Upper lobe of left lung (tissue), 6 donors: ENCODE data around the gene CFAP161. TPM values are rescaled to one million over a fixed set of nuclear protein-coding genes. Genes with fewer than 3 reads are reported as not detected.
"Not testable (repeated sequence)": the region's sequence is repeated elsewhere in the genome, so short reads cannot be mapped to it uniquely, and the experiment has no call there.

Experiments
- ATAC-seq, 2 donors: fragments of 200-7000 bp; cut with Tn5 transposase; one replicate each; pipeline ENCODE4 v1.9.1; 2022; ENCODE audit warnings: mild to moderate bottlenecking in 2 of 2, moderate library complexity in 2 of 2; ENCODE audit not compliant: low FRiP score in 2 of 2
- DNase-seq, 2 donors: peaks; one replicate each; pipeline ENCODE4 v3.0.0-alpha.2; 2019 to 2020
- H3K27ac ChIP-seq, 4 donors: fragments of 200-600 bp; sonication (generic); one replicate each; pipeline ENCODE4 v1.5.1; 2016 to 2019
- H3K27me3 ChIP-seq, 4 donors: fragments of 200-600 bp; sonication (generic); one replicate each; pipeline ENCODE4 v1.5.1; 2017 to 2019
- H3K36me3 ChIP-seq, 4 donors: fragments of 200-600 bp; sonication (generic); one replicate each; pipeline ENCODE4 v1.5.1; 2016 to 2019
- H3K4me1 ChIP-seq, 4 donors: fragments of 200-600 bp; sonication (generic); one replicate each; pipeline ENCODE4 v1.5.1; 2018 to 2019
- H3K4me3 ChIP-seq, 4 donors: fragments of 200-600 bp; sonication (generic); one replicate each; pipeline ENCODE4 v1.5.1; 2017 to 2019; ENCODE audit warnings: mild to moderate bottlenecking in 2 of 4, moderate library complexity in 1 of 4
- H3K9me3 ChIP-seq, 4 donors: fragments of 200-600 bp; sonication (generic); one replicate each; pipeline ENCODE4 v1.5.1; 2018 to 2019
- CTCF ChIP-seq, 6 experiments: fragments of 450-650 bp in 4 of 6; fragments of 200-600 bp in 2 of 6; sonication (generic) in 2 of 6; IDR thresholded peaks; one replicate each; pipeline ENCODE4 v1.5.1; 2016 to 2019; ENCODE audit warnings: antibody characterized with exemption in 6 of 6
- EP300 ChIP-seq, 4 donors: sonication (generic); formaldehyde crosslinking; IDR thresholded peaks; one replicate each; pipeline ENCODE4 v1.5.1; 2017; ENCODE audit warnings: antibody characterized with exemption in 4 of 4, control low read depth in 2 of 4
- POLR2A ChIP-seq, 4 donors: fragments of 450-650 bp; IDR thresholded peaks; one replicate each; pipeline ENCODE4 v1.5.1; 2016 to 2017; ENCODE audit warnings: antibody characterized with exemption in 4 of 4, mild to moderate bottlenecking in 2 of 4
- POLR2AphosphoS5 ChIP-seq, 2 donors: sonication (generic); formaldehyde crosslinking; IDR thresholded peaks; one replicate each; pipeline ENCODE4 v1.5.1; 2017; ENCODE audit warnings: antibody characterized with exemption in 2 of 2
- WGBS, 2 donors: methylation state at CpG; one replicate each; pipeline ENCODE4 v1.1.5; 2017 to 2018; 5-methylcytosine and 5-hydroxymethylcytosine counted together
- total RNA-seq, 6 donors: library from RNA; depleted of rRNA in 4 of 6; stranded (reverse); fragments of >200 nt in 4 of 6; gene quantifications; one replicate each; pipeline versions ENCODE4 v1.1.0 to v1.2.1, GENCODE V29; 2016 to 2021
- donor health status: DM: no; HTN: no; CAD: no; lungs with moderate emphysema.
- donor health status: DM: no; HTN: yes; CAD: no; lungs with severe emphysema.

CFAP161 gene
- total RNA-seq, 6 donors from 2014 or later, result 1.2 to 9.0 (median 2.6) TPM

DNA sequence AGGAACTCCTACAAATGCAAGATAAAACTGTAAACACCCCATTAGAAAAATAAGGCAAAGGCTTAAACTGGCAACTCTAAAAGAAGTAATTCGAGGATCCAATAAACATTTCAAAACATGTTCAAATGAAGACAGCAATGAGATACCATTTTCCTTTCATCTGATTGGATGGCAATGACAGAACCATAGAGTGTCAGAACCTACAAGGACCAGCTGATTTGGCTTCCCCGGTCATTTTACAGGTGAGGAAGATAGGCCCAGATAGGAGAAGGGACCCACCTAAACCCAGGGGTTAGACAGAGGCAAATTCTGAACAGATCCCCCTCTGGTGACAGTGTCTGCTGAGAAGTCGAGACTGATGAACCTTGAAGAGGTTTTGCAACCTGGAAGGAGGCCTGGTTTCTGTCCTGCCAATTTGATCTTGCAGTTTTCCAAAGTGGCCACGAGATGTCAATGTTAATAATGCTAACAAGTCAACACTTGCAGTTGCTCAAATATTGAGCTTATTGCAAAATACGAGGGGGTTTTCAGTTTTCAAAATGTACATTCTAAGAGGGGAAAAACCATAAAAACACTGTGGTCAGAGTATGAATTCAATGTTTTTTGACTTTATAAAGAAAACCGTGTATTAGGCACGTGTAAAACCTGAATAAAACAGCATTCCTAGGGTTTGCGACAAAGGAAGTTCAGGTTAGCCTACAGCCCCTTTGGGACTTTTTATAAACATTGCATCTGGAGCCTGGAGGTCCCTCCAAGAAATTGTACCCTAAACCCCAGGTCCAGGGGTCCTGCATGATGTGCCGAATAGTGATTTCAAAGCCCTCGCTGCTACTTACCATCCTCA is 21.5 kb downstream of the CFAP161 start:
- peak in 1 of 2 donors; percentile 42 for DNase-seq
- WGBS, 2 donors, result 51 to 56% methylated on average over 10 of the region's 10 CpGs
- H3K36me3 ChIP-seq, result no peaks in the 10 kb centered on the region
- no peaks in the 10 kb centered on the region for H3K9me3 ChIP-seq
- peaks cover 11 to 25% (median 19%) of the 10 kb centered on the region in 4 donors for H3K4me1 ChIP-seq
- no peaks in the 10 kb centered on the region for H3K27me3 ChIP-seq
- peak in 1 of 2 donors; percentile 72 for ATAC-seq
- H3K27ac ChIP-seq, result peak overlapping the region in 2 of 4 donors; percentile 37 to 42
- no peak for TF ChIP-seq POLR2A (IDR thresholded peaks at IDR 0.05)
- peak; percentile 39 to 67 (median 56) for TF ChIP-seq CTCF (IDR thresholded peaks at IDR 0.05)
- TF ChIP-seq EP300 (IDR thresholded peaks at IDR 0.05), result peak in 1 of 4 donors; percentile 27
- no peak for TF ChIP-seq POLR2AphosphoS5 (IDR thresholded peaks at IDR 0.05)
- no peak overlapping the region for H3K4me3 ChIP-seq

DNA sequence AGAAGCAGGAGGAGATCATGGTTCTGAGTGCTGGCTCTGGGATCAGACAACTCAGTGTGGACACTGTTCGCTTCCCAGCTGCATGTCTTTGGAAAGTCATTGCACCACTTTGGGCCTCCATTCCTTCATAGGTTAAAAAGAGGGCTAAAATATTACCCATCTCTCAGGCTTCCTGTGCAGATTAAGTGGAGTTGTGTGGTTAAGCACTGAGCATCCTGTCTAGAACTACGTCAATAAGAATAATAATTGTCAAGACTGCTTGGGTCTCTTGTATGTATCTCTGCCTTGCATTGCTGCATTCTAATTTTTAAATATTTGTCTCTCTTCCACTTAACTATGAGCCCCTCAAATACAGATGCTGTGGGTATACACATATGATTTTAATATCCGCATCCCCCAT is 22.3 kb downstream of the CFAP161 start:
- no peak overlapping the region for H3K4me3 ChIP-seq
- 90 to 91% methylated on average over 2 to 3 of the region's 3 CpGs for WGBS, 2 donors
- DNase-seq (no peak), ATAC-seq (no peak)
- no peaks in the 10 kb centered on the region for H3K27me3 ChIP-seq
- H3K4me1 ChIP-seq, result peaks cover 17 to 32% (median 26%) of the 10 kb centered on the region in 4 donors
- no peaks in the 10 kb centered on the region for H3K36me3 ChIP-seq
- no peak for TF ChIP-seq EP300 (IDR thresholded peaks at IDR 0.05)
- no peak for TF ChIP-seq CTCF (IDR thresholded peaks at IDR 0.05)
- no peak for TF ChIP-seq POLR2A (IDR thresholded peaks at IDR 0.05)
- no peak for TF ChIP-seq POLR2AphosphoS5 (IDR thresholded peaks at IDR 0.05)
- peak overlapping the region in 1 of 4 donors; percentile 42 for H3K27ac ChIP-seq
- H3K9me3 ChIP-seq, result no peaks in the 10 kb centered on the region

- peak in 1 of 2 donors; percentile 31 for DNase-seq
- no peak for TF ChIP-seq CTCF (IDR thresholded peaks at IDR 0.05)
- TF ChIP-seq POLR2AphosphoS5 (IDR thresholded peaks at IDR 0.05), result no peak
- TF ChIP-seq POLR2A (IDR thresholded peaks at IDR 0.05), result no peak
- no peak for TF ChIP-seq EP300 (IDR thresholded peaks at IDR 0.05)
- 52 to 59% methylated on average over 5 of the region's 5 CpGs for WGBS, 2 donors
- H3K4me1 ChIP-seq, result peaks cover 26 to 40% (median 32%) of the 10 kb centered on the region in 4 donors
- H3K27me3 ChIP-seq, result no peaks in the 10 kb centered on the region
- no peak overlapping the region for H3K4me3 ChIP-seq
- no peaks in the 10 kb centered on the region for H3K9me3 ChIP-seq
- H3K27ac ChIP-seq, result peak overlapping the region in 1 of 4 donors; percentile 5
- H3K36me3 ChIP-seq, result no peaks in the 10 kb centered on the region
- ATAC-seq, result peak; percentile 27 to 39
Observed at GRCh38 chr15:81157195-81157938, 23.3 kb downstream of the CFAP161 start.

DNA sequence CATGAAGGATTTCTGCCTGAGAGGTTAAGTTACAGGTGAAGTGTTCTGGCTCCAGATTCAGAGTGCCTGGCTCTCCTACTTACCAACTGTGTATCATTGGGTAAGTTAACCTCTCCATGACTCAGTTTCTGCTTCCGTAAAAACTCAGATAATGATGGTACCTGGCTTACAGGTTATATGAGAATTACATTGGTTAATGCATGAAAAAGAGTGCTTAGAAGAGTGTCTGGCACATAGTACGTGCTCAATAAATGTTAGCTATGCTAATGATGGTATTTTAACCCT is 23.8 kb downstream of the CFAP161 start:
- Histone ChIP-seq H3K4me3 (no peak overlapping the region), H3K27me3 (no peaks in the 10 kb centered on the region), H3K4me1 (peaks cover 26 to 40% (median 32%) of the 10 kb centered on the region in 4 donors), H3K36me3 (no peaks in the 10 kb centered on the region), H3K27ac (no peak overlapping the region), H3K9me3 (no peaks in the 10 kb centered on the region)
- ATAC-seq (no peak), DNase-seq (no peak)
- no peak for TF ChIP-seq POLR2AphosphoS5 (IDR thresholded peaks at IDR 0.05)
- WGBS, 2 donors, result 72 to 82% methylated on average over 2 of the region's 2 CpGs

GRCh38 chr15:81158561-81158960 is 24.5 kb downstream of the CFAP161 start:
- not testable (repeated sequence) for H3K9me3 ChIP-seq, H3K36me3 ChIP-seq, H3K27ac ChIP-seq, H3K4me3 ChIP-seq, ATAC-seq, H3K27me3 ChIP-seq
- DNase-seq, result peak in 1 of 2 donors; percentile 79
- 87 to 100% methylated on average over 4 to 13 of the region's 37 CpGs for WGBS, 2 donors
- peaks cover 26 to 40% (median 32%) of the 10 kb centered on the region in 4 donors for H3K4me1 ChIP-seq
